Measurements from ENCODE around the gene ZNF823.
"Not testable (repeated sequence)": the region's sequence is repeated elsewhere in the genome, so short reads cannot be mapped to it uniquely, and the experiment has no call there.

Gene ZNF823

GRCh38 chr19:11684987-11685675 is 53.6 kb downstream of the ZNF823 start:
- no peak for DNase-seq (ENCODE audit: low read depth in 2 of 2, low spot score in 1 of 2)

GRCh38 chr19:11680689-11681302 is 58.0 kb downstream of the ZNF823 start:
- DNase-seq (ENCODE audit: low read depth in 2 of 2, low spot score in 1 of 2): no peak

GRCh38 chr19:11678504-11678903 is 60.2 kb downstream of the ZNF823 start:
- no peak for DNase-seq (ENCODE audit: low read depth in 2 of 2, low spot score in 1 of 2)

GRCh38 chr19:11676661-11677600 is 61.8 kb downstream of the ZNF823 start:
- not testable (repeated sequence) for DNase-seq (ENCODE audit: low read depth in 2 of 2, low spot score in 1 of 2)

- DNase-seq (ENCODE audit: low read depth in 2 of 2, low spot score in 1 of 2): no peak
Measured at GRCh38 chr19:11675569-11675968, 63.2 kb downstream of the ZNF823 start.

GRCh38 chr19:11674067-11674492 is 64.7 kb downstream of the ZNF823 start:
- DNase-seq (ENCODE audit: low read depth in 2 of 2, low spot score in 1 of 2): no peak

- DNase-seq (ENCODE audit: low read depth in 2 of 2, low spot score in 1 of 2): no peak
Measured at GRCh38 chr19:11673608-11674041, 65.1 kb downstream of the ZNF823 start.

All from stimulated activated CD8-positive, alpha-beta memory T cell treated with anti-CD3 and anti-CD28 coated beads, Interleukin-4, amount 100 ng/mL, for 4 hours (primary cell).